HG03354 (cell line): ENCODE data around the gene RFC5.

Experiments
- ATAC-seq: cut with Tn5 transposase; IDR thresholded peaks from one replicate; pipeline ENCODE4 v1.9.1; 2021; ENCODE audit warnings: mild to moderate bottlenecking; ENCODE audit not compliant: unreplicated experiment, poor library complexity, severe bottlenecking

RFC5 gene

GRCh38 chr12:118044577-118044976 is 28.1 kb downstream of the RFC5 start:
- ATAC-seq: no peak

GRCh38 chr12:118046430-118046829 is 29.9 kb downstream of the RFC5 start:
- ATAC-seq: no peak

- ATAC-seq: no peak
Measured at GRCh38 chr12:118050972-118051910, 34.7 kb downstream of the RFC5 start.

GRCh38 chr12:118052324-118053070 is 36.0 kb downstream of the RFC5 start:
- no peak for ATAC-seq

GRCh38 chr12:118053071-118053985 is 36.8 kb downstream of the RFC5 start:
- ATAC-seq: no peak

GRCh38 chr12:118055144-118055557 is 38.6 kb downstream of the RFC5 start:
- peak; percentile 87 for ATAC-seq

GRCh38 chr12:118055865-118056773 is 39.6 kb downstream of the RFC5 start:
- no peak for ATAC-seq

GRCh38 chr12:118058227-118058626 is 41.7 kb downstream of the RFC5 start:
- ATAC-seq: no peak

- no peak for ATAC-seq
Measured at GRCh38 chr12:118058881-118059280, 42.4 kb downstream of the RFC5 start.

GRCh38 chr12:118059341-118060191 is 43.1 kb downstream of the RFC5 start:
- ATAC-seq: no peak

GRCh38 chr12:118060301-118061010 is 44.0 kb downstream of the RFC5 start:
- peak; percentile 43 for ATAC-seq

- peak; percentile 45 for ATAC-seq
Measured at GRCh38 chr12:118061011-118061872, 44.7 kb downstream of the RFC5 start, which contains the start of gene WSB2. WSB2 (minus strand) TSS chr12:118061179; CDS start chr12:118061048, 131 bp downstream.

- no peak for ATAC-seq
Measured at GRCh38 chr12:118061873-118062843, 45.7 kb downstream of the RFC5 start.

GRCh38 chr12:118063576-118064391 is 47.3 kb downstream of the RFC5 start:
- ATAC-seq: no peak
